SU-DHL-6 (cell line): ENCODE data around the gene TP73.

Experiments
- CTCF ChIP-seq: fragments of 200-600 bp; sonication (generic); IDR thresholded peaks from one replicate; pipeline ENCODE4 v1.5.1; 2017; ENCODE audit warnings: antibody characterized with exemption, mild to moderate bottlenecking, low read length, moderate library complexity; ENCODE audit not compliant: insufficient read depth, poor library complexity, severe bottlenecking
- EZH2phosphoT487 ChIP-seq: fragments of 200-600 bp; sonication (generic), shearing (Covaris generic); conservative IDR thresholded peaks from 2 replicates; pipeline ENCODE4 v1.6.1; 2018; ENCODE audit warnings: mild to moderate bottlenecking, antibody characterized with exemption, low read length, moderate library complexity, mixed read lengths

- TF ChIP-seq CTCF (no peak), EZH2phosphoT487 (no peak)
Observed at GRCh38 chr1:3735027-3735681, 82.8 kb downstream of the TP73 start.
